MCF 10A (cell line): ENCODE data around the gene PSRC1. TPM values are rescaled to one million over a fixed set of nuclear protein-coding genes. Genes with fewer than 3 reads are reported as not detected.
A peak's percentile ranks its signal among the peaks of the same experiment; 100 is the strongest.

Experiments
- BruUV-seq: library from RNA; stranded (reverse); fragments of 400-500 nt; replicated peaks from 2 replicates; lab custom pipeline; 2021; lab: Mats Ljungman, UMichigan
- CTCF ChIA-PET: fragments of 300-600 bp; sonication (Branson Sonifier 250); formaldehyde crosslinking; extraction: SDS; loops from one replicate; lab custom pipeline; 2021; ENCODE audit warnings: antibody characterized with exemption, inconsistent platforms; lab: Yijun Ruan, JAX
- POLR2A ChIA-PET: fragments of 300-600, 350-650 bp; sonication (Branson Sonifier 250); formaldehyde crosslinking; extraction: SDS; loops from one replicate; lab custom pipeline; 2020; ENCODE audit warnings: antibody characterized with exemption, inconsistent platforms; lab: Yijun Ruan, JAX
- DNase-seq: peaks from one replicate; pipeline ENCODE4 v3.0.0-alpha.2; 2018; ENCODE audit not compliant: unreplicated experiment
- H3K27ac Mint-ChIP-seq: one replicate; pipeline ENCODE4 v1.8.0; 2022; ENCODE audit warnings: mild to moderate bottlenecking, low read depth, mixed read lengths; ENCODE audit not compliant: unreplicated experiment
- H3K27me3 Mint-ChIP-seq: one replicate; pipeline ENCODE4 v1.8.0; 2022; ENCODE audit warnings: mixed read lengths; ENCODE audit not compliant: insufficient read depth, unreplicated experiment
- H3K36me3 Mint-ChIP-seq: one replicate; pipeline ENCODE4 v1.8.0; 2022; ENCODE audit warnings: mild to moderate bottlenecking, moderate library complexity, mixed read lengths; ENCODE audit not compliant: insufficient read depth, unreplicated experiment
- H3K4me1 Mint-ChIP-seq: one replicate; pipeline ENCODE4 v1.8.0; 2022; ENCODE audit warnings: mixed read lengths; ENCODE audit not compliant: insufficient read depth, unreplicated experiment
- H3K4me3 Mint-ChIP-seq: one replicate; pipeline ENCODE4 v1.8.0; 2022; ENCODE audit warnings: mild to moderate bottlenecking, moderate library complexity, mixed read lengths; ENCODE audit not compliant: unreplicated experiment
- H3K9me3 Mint-ChIP-seq: one replicate; pipeline ENCODE4 v1.8.0; 2022; ENCODE audit warnings: mixed read lengths; ENCODE audit not compliant: unreplicated experiment
- intact Hi-C: fragments of 100-400 bp; cut with micrococcal nuclease; formaldehyde crosslinking; loops from 2 replicates; pipeline ENCODE4 v1.14.1; 2022
- total RNA-seq: library from RNA; stranded (reverse); gene quantifications from 2 replicates; pipeline ENCODE4 v1.2.3, GENCODE V29; 2022
- TF ChIP-seq, protein P1 (sequence below): fragments of 200-600 bp; IDR thresholded peaks from one replicate; pipeline ENCODE4 v1.8.0; 2022; ENCODE audit warnings: antibody characterized with exemption, mild to moderate bottlenecking; ENCODE audit not compliant: unreplicated experiment

The PSRC1 gene
- total RNA-seq, 1 experiment from 2014 or later: 19.4 TPM

DNA sequence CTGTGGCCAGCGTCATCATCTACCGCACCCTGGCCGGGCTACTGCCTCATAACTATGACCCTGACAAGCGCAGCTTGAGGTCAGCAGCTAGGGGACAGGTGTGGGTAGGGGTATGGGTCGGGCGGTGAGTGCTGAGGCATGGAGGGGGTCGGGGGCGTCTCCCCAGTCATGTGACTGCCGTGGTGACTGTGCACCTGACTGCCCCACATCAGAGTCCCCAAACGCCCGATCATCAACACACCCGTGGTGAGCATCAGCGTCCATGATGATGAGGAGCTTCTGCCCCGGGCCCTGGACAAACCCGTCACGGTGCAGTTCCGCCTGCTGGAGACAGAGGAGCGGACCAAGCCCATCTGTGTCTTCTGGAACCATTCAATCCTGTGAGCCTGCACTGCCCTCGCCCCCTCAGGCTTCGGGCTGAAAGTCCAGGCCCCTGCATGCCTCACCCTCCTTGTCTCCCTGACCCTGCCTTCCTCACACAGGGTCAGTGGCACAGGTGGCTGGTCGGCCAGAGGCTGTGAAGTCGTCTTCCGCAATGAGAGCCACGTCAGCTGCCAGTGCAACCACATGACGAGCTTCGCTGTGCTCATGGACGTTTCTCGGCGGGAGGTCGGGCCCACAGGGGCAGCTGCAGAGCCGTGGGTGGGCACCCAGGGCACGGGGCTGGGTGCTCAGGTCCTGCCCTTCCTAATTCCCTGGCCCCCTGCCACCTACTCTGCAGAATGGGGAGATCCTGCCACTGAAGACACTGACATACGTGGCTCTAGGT, 13.5 kb downstream of the PSRC1 start:
- TF ChIP-seq, protein P1, sequence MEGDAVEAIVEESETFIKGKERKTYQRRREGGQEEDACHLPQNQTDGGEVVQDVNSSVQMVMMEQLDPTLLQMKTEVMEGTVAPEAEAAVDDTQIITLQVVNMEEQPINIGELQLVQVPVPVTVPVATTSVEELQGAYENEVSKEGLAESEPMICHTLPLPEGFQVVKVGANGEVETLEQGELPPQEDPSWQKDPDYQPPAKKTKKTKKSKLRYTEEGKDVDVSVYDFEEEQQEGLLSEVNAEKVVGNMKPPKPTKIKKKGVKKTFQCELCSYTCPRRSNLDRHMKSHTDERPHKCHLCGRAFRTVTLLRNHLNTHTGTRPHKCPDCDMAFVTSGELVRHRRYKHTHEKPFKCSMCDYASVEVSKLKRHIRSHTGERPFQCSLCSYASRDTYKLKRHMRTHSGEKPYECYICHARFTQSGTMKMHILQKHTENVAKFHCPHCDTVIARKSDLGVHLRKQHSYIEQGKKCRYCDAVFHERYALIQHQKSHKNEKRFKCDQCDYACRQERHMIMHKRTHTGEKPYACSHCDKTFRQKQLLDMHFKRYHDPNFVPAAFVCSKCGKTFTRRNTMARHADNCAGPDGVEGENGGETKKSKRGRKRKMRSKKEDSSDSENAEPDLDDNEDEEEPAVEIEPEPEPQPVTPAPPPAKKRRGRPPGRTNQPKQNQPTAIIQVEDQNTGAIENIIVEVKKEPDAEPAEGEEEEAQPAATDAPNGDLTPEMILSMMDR: no peak
- peaks cover 25% of the 10 kb centered on the region for H3K4me1 Mint-ChIP-seq
- H3K27ac Mint-ChIP-seq: no peak overlapping the region
- no TSS peak for BruUV-seq
- no peak for DNase-seq
- no peak overlapping the region for H3K4me3 Mint-ChIP-seq
- H3K36me3 Mint-ChIP-seq: peaks cover 18% of the 10 kb centered on the region
- intact Hi-C loops: no loop called here
- POLR2A ChIA-PET: no interaction called here
- H3K27me3 Mint-ChIP-seq: no peaks in the 10 kb centered on the region
- CTCF ChIA-PET: interaction anchor here (0.8 to 1.9 kb wide), 4 partner anchors 8 to 263 kb away, joined by 3 to 12 read pairs (median 6); no protein-coding TSS in a partner anchor
- H3K9me3 Mint-ChIP-seq: no peaks in the 10 kb centered on the region

DNA sequence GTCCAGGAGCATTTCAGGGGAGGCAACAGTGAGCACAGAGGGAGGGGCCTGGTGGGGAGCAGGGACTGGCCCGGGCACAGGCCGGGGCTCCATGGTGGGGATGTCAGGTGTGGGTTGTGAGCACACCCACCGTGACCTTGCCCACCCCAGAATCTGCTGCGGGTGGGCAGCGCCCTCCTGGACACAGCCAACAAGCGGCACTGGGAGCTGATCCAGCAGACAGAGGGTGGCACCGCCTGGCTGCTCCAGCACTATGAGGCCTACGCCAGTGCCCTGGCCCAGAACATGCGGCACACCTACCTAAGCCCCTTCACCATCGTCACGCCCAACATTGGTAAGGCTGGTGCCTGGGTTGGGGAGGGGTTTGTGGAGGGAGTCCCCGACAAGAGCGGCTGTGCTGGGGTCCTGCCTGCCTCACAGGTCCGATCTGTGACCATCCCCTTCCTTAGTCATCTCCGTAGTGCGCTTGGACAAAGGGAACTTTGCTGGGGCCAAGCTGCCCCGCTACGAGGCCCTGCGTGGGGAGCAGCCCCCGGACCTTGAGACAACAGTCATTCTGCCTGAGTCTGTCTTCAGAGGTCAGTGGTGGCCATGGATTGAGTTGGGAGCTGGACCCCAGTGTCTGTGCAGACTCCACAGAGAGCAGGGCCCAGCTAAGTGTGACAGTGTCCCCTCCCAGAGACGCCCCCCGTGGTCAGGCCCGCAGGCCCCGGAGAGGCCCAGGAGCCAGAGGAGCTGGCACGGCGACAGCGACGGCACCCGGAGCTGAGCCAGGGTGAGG, 14.3 kb downstream of the PSRC1 start:
- no TSS peak for BruUV-seq
- H3K4me3 Mint-ChIP-seq: no peak overlapping the region
- peaks cover 18% of the 10 kb centered on the region for H3K36me3 Mint-ChIP-seq
- H3K9me3 Mint-ChIP-seq: no peaks in the 10 kb centered on the region
- TF ChIP-seq, protein P1: no peak
- H3K27ac Mint-ChIP-seq: no peak overlapping the region
- ChIA-PET CTCF (interaction anchor here (0.8 to 1.9 kb wide), 8 partner anchors 9 to 263 kb away, joined by 3 to 12 read pairs (median 4); no protein-coding TSS in a partner anchor), POLR2A (no interaction called here)
- H3K27me3 Mint-ChIP-seq: no peaks in the 10 kb centered on the region
- no peak for DNase-seq
- intact Hi-C loops: no loop called here
- H3K4me1 Mint-ChIP-seq: peaks cover 20% of the 10 kb centered on the region

DNA sequence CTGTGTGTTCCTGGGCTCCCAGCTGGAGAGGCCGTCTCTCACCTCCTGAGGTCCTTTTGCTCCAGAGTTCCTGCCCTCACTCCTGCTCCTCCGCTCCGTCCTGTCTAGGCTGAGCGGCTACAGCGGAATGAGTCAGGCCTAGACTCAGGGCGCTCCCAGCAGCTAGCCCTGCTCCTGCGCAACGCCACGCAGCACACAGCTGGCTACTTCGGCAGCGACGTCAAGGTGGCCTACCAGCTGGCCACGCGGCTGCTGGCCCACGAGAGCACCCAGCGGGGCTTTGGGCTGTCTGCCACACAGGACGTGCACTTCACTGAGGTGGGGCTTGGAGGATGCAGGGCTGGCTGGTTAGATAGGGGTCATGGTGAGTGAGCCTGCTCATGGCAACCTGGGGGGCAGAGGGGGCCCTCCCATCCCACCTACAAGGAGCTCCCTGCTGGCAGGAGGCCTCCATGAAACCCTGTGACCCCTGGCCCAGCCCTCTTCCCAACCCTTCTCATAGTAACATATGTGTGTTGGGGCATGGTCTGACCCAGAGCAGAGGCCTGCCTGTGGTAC, 15.1 kb downstream of the PSRC1 start:
- no peaks in the 10 kb centered on the region for H3K9me3 Mint-ChIP-seq
- peaks cover 24% of the 10 kb centered on the region for H3K4me1 Mint-ChIP-seq
- peak overlapping the region; percentile 76 for H3K27ac Mint-ChIP-seq
- ChIA-PET CTCF (interaction anchor here (0.6 to 1.9 kb wide), 7 partner anchors 9 to 261 kb away, joined by 3 to 6 read pairs (median 3); no protein-coding TSS in a partner anchor), POLR2A (interaction anchor here (5.9 kb wide), 1 partner anchor 132 kb away, joined by 28 read pairs; the partner anchor contains the start of gene SORT1)
- TF ChIP-seq, protein P1: no peak
- no peak overlapping the region for H3K4me3 Mint-ChIP-seq
- H3K36me3 Mint-ChIP-seq: peaks cover 11% of the 10 kb centered on the region
- no peaks in the 10 kb centered on the region for H3K27me3 Mint-ChIP-seq
- no peak for DNase-seq
- BruUV-seq: no TSS peak
- intact Hi-C loops: no loop called here

DNA sequence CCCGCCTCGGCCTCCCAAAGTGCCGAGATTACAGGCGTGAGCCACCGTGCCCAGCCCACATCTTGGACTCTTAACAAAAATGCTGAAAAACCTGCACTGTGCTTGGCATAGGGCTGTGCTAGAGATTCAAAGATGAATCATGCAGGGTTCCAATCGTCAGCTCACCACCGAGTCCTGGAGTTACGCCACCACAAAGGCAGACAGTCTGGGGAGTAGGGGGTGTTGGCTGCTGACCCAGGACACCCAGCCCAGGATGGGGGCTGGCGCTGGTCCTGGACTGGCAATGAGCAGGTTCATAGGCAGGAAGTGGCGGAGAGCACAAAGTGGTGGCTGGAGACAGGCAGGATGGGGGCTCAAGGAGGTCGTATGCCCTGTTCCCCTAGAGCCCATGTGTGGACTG, 16.0 kb downstream of the PSRC1 start:
- peaks cover 24% of the 10 kb centered on the region for H3K4me1 Mint-ChIP-seq
- H3K27me3 Mint-ChIP-seq: no peaks in the 10 kb centered on the region
- ChIA-PET CTCF (interaction anchor here (0.7 kb wide), 1 partner anchor 602 kb away, joined by 3 read pairs; no protein-coding TSS in a partner anchor), POLR2A (interaction anchor here (5.9 kb wide), 1 partner anchor 133 kb away, joined by 28 read pairs; the partner anchor contains the start of gene SORT1)
- H3K27ac Mint-ChIP-seq: peak overlapping the region; percentile 76
- intact Hi-C loops: no loop called here
- TF ChIP-seq, protein P1: no peak
- H3K9me3 Mint-ChIP-seq: no peaks in the 10 kb centered on the region
- peak overlapping the region; percentile 19 for H3K4me3 Mint-ChIP-seq
- peak; percentile 80 for DNase-seq
- peaks cover 11% of the 10 kb centered on the region for H3K36me3 Mint-ChIP-seq
- BruUV-seq: no TSS peak
